SK-N-SH treated with all-trans-retinoic acid at 6 μM for 48 hours (cell line): Measurements from ENCODE around the gene TRIM8.
A peak's percentile ranks its signal among the peaks of the same experiment; 100 is the strongest.

Experiments
- ATAC-seq: fragments of 200-7000 bp; cut with Tn5 transposase; 3 replicates; pipeline ENCODE4 v1.9.1; 2020; ENCODE audit warnings: mild to moderate bottlenecking, moderate library complexity
- ARNTL ChIP-seq: fragments of 450-650 bp; formaldehyde crosslinking; IDR thresholded peaks from 2 replicates; pipeline ENCODE4 v1.5.0; 2020; ENCODE audit warnings: low read depth, mild to moderate bottlenecking, moderate library complexity, borderline replicate concordance
- BACH2 ChIP-seq: fragments of 250-450 bp; sonication (Bioruptor Pico); IDR thresholded peaks from 2 replicates; pipeline ENCODE4 v1.9.0; 2021; ENCODE audit warnings: mild to moderate bottlenecking, borderline replicate concordance
- CSDC2 ChIP-seq: fragments of 250-450 bp; sonication (Bioruptor Pico); IDR thresholded peaks from 2 replicates; pipeline ENCODE4 v1.5.0; 2020; ENCODE audit warnings: mild to moderate bottlenecking, moderate library complexity
- ESRRG ChIP-seq: fragments of 250-450 bp; sonication (Bioruptor Pico); IDR thresholded peaks from 2 replicates; pipeline ENCODE4 v1.6.1; 2021; ENCODE audit warnings: mild to moderate bottlenecking
- GLIS3 ChIP-seq: fragments of 250-450 bp; sonication (Bioruptor Pico); IDR thresholded peaks from 2 replicates; pipeline ENCODE4 v1.5.0; 2020; ENCODE audit warnings: mild to moderate bottlenecking, moderate library complexity
- ISL1 ChIP-seq: fragments of 250-450 bp; sonication (Bioruptor Pico); IDR thresholded peaks from 2 replicates; pipeline ENCODE4 v2.1.2; 2022; ENCODE audit warnings: mild to moderate bottlenecking, moderate library complexity
- OSR1 ChIP-seq: fragments of 250-450 bp; sonication (Bioruptor Pico); IDR thresholded peaks from 2 replicates; pipeline ENCODE4 v1.8.0; 2022; ENCODE audit warnings: moderate library complexity, mild to moderate bottlenecking, inconsistent platforms
- PPARA ChIP-seq: fragments of 250-450 bp; sonication (Bioruptor Pico); IDR thresholded peaks from 2 replicates; pipeline ENCODE4 v1.5.0; 2020; ENCODE audit warnings: mild to moderate bottlenecking, borderline replicate concordance
- RARB ChIP-seq: fragments of 250-450 bp; sonication (Bioruptor Pico); IDR thresholded peaks from 2 replicates; pipeline ENCODE4 v1.8.0; 2021; ENCODE audit warnings: mild to moderate bottlenecking, moderate library complexity
- SNAI2 ChIP-seq: fragments of 250-450 bp; sonication (Bioruptor Pico); IDR thresholded peaks from 2 replicates; pipeline ENCODE4 v1.5.0; 2020; ENCODE audit warnings: mild to moderate bottlenecking, moderate library complexity
- TCF4 ChIP-seq: fragments of 250-450 bp; sonication (Bioruptor Pico); IDR thresholded peaks from 2 replicates; pipeline ENCODE4 v1.8.0; 2021; ENCODE audit warnings: mild to moderate bottlenecking, moderate library complexity, borderline replicate concordance
- TOX ChIP-seq: fragments of 250-450 bp; sonication (Bioruptor Pico); IDR thresholded peaks from 2 replicates; pipeline ENCODE4 v1.8.0; 2021; ENCODE audit warnings: mild to moderate bottlenecking, moderate library complexity, borderline replicate concordance
- ZC3H10 ChIP-seq: fragments of 250-450 bp; sonication (Bioruptor Pico); IDR thresholded peaks from 2 replicates; pipeline ENCODE4 v1.5.1; 2021; ENCODE audit warnings: mild to moderate bottlenecking, moderate library complexity
- ZFP3 ChIP-seq: fragments of 250-450 bp; sonication (Bioruptor Pico); IDR thresholded peaks from 2 replicates; pipeline ENCODE4 v1.5.0; 2020; ENCODE audit warnings: mild to moderate bottlenecking, moderate library complexity
- ZFP30 ChIP-seq: fragments of 450-650 bp; formaldehyde crosslinking; IDR thresholded peaks from 2 replicates; pipeline ENCODE4 v1.5.0; 2022; ENCODE audit warnings: mild to moderate bottlenecking, moderate library complexity
- ZNF565 ChIP-seq: fragments of 450-650 bp; formaldehyde crosslinking; conservative IDR thresholded peaks from 2 replicates; pipeline ENCODE4 v1.5.0; 2020; ENCODE audit warnings: low read depth, mild to moderate bottlenecking, moderate library complexity
- ZNF70 ChIP-seq: fragments of 450-650 bp; formaldehyde crosslinking; IDR thresholded peaks from 2 replicates; pipeline ENCODE4 v1.5.0; 2020; ENCODE audit warnings: mild to moderate bottlenecking, moderate library complexity
- TF ChIP-seq, protein P1 (sequence below): fragments of 250-450 bp; sonication (Bioruptor Pico); IDR thresholded peaks from 2 replicates; pipeline ENCODE4 v1.5.1; 2020; ENCODE audit warnings: low read depth, mild to moderate bottlenecking, moderate library complexity
- TF ChIP-seq, protein P2 (sequence below): fragments of 250-450 bp; sonication (Bioruptor Pico); IDR thresholded peaks from 2 replicates; pipeline ENCODE4 v1.5.0; 2020; ENCODE audit warnings: mild to moderate bottlenecking, moderate library complexity
- TF ChIP-seq, protein P3 (sequence below): fragments of 250-450 bp; sonication (Bioruptor Pico); IDR thresholded peaks from 2 replicates; pipeline ENCODE4 v1.8.0; 2021; ENCODE audit warnings: low read depth, mild to moderate bottlenecking, moderate library complexity, borderline replicate concordance
- TF ChIP-seq, protein P4 (sequence below): fragments of 250-450 bp; sonication (Bioruptor Pico); IDR thresholded peaks from 2 replicates; pipeline ENCODE4 v1.8.0; 2020; ENCODE audit warnings: mild to moderate bottlenecking, moderate library complexity, borderline replicate concordance

The TRIM8 gene

DNA sequence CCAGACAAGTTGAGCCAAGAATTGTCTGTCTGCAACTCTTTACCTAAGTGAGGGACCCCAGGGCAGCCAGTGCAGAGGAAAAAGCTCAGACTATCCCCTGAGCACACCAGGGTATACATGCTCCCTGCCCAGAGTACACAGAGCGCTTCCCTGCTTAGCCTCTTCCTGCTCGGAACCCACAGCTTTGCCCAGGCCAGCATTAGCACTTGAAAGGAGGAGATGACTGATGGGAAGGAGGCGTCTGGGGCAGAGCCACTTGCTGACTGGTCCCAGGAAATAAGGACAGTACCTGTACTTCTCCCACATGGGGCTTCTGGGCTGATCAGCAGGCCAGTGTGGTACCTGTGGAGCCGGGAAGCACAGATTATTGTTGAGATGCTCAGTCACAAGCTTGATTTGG, 48.4 kb upstream of the TRIM8 start:
- TF ChIP-seq TOX (CRISPR knock-in tag) = no peak
- no peak for TF ChIP-seq BACH2 (CRISPR knock-in tag)
- TF ChIP-seq ZFP3 (CRISPR knock-in tag) = no peak
- no peak for TF ChIP-seq TCF4 (CRISPR knock-in tag)
- TF ChIP-seq GLIS3 (CRISPR knock-in tag) = no peak
- no peak for TF ChIP-seq OSR1 (CRISPR knock-in tag)
- no peak for TF ChIP-seq ZFP30 (CRISPR knock-in tag)
- no peak for TF ChIP-seq ISL1 (CRISPR knock-in tag)
- no peak for TF ChIP-seq PPARA (CRISPR knock-in tag)
- no peak for TF ChIP-seq ARNTL (CRISPR knock-in tag)
- TF ChIP-seq, protein P1, sequence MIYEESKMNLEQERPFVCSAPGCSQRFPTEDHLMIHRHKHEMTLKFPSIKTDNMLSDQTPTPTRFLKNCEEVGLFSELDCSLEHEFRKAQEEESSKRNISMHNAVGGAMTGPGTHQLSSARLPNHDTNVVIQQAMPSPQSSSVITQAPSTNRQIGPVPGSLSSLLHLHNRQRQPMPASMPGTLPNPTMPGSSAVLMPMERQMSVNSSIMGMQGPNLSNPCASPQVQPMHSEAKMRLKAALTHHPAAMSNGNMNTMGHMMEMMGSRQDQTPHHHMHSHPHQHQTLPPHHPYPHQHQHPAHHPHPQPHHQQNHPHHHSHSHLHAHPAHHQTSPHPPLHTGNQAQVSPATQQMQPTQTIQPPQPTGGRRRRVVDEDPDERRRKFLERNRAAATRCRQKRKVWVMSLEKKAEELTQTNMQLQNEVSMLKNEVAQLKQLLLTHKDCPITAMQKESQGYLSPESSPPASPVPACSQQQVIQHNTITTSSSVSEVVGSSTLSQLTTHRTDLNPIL (CRISPR knock-in tag) = no peak
- TF ChIP-seq, protein P2, sequence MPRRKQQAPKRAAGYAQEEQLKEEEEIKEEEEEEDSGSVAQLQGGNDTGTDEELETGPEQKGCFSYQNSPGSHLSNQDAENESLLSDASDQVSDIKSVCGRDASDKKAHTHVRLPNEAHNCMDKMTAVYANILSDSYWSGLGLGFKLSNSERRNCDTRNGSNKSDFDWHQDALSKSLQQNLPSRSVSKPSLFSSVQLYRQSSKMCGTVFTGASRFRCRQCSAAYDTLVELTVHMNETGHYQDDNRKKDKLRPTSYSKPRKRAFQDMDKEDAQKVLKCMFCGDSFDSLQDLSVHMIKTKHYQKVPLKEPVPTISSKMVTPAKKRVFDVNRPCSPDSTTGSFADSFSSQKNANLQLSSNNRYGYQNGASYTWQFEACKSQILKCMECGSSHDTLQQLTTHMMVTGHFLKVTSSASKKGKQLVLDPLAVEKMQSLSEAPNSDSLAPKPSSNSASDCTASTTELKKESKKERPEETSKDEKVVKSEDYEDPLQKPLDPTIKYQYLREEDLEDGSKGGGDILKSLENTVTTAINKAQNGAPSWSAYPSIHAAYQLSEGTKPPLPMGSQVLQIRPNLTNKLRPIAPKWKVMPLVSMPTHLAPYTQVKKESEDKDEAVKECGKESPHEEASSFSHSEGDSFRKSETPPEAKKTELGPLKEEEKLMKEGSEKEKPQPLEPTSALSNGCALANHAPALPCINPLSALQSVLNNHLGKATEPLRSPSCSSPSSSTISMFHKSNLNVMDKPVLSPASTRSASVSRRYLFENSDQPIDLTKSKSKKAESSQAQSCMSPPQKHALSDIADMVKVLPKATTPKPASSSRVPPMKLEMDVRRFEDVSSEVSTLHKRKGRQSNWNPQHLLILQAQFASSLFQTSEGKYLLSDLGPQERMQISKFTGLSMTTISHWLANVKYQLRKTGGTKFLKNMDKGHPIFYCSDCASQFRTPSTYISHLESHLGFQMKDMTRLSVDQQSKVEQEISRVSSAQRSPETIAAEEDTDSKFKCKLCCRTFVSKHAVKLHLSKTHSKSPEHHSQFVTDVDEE (CRISPR knock-in tag) = no peak
- TF ChIP-seq, protein P3, sequence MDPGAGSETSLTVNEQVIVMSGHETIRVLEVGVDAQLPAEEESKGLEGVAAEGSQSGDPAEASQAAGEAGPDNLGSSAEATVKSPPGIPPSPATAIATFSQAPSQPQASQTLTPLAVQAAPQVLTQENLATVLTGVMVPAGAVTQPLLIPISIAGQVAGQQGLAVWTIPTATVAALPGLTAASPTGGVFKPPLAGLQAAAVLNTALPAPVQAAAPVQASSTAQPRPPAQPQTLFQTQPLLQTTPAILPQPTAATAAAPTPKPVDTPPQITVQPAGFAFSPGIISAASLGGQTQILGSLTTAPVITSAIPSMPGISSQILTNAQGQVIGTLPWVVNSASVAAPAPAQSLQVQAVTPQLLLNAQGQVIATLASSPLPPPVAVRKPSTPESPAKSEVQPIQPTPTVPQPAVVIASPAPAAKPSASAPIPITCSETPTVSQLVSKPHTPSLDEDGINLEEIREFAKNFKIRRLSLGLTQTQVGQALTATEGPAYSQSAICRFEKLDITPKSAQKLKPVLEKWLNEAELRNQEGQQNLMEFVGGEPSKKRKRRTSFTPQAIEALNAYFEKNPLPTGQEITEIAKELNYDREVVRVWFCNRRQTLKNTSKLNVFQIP (CRISPR knock-in tag) = no peak
- TF ChIP-seq SNAI2 = no peak
- no peak for TF ChIP-seq ZNF70
- TF ChIP-seq, protein P4, sequence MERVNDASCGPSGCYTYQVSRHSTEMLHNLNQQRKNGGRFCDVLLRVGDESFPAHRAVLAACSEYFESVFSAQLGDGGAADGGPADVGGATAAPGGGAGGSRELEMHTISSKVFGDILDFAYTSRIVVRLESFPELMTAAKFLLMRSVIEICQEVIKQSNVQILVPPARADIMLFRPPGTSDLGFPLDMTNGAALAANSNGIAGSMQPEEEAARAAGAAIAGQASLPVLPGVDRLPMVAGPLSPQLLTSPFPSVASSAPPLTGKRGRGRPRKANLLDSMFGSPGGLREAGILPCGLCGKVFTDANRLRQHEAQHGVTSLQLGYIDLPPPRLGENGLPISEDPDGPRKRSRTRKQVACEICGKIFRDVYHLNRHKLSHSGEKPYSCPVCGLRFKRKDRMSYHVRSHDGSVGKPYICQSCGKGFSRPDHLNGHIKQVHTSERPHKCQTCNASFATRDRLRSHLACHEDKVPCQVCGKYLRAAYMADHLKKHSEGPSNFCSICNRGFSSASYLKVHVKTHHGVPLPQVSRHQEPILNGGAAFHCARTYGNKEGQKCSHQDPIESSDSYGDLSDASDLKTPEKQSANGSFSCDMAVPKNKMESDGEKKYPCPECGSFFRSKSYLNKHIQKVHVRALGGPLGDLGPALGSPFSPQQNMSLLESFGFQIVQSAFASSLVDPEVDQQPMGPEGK (CRISPR knock-in tag) = no peak
- no peak for TF ChIP-seq CSDC2 (CRISPR knock-in tag)
- no peak for TF ChIP-seq ZC3H10 (CRISPR knock-in tag)
- ATAC-seq = no peak; the same call in 1 of the 3 replicates

DNA sequence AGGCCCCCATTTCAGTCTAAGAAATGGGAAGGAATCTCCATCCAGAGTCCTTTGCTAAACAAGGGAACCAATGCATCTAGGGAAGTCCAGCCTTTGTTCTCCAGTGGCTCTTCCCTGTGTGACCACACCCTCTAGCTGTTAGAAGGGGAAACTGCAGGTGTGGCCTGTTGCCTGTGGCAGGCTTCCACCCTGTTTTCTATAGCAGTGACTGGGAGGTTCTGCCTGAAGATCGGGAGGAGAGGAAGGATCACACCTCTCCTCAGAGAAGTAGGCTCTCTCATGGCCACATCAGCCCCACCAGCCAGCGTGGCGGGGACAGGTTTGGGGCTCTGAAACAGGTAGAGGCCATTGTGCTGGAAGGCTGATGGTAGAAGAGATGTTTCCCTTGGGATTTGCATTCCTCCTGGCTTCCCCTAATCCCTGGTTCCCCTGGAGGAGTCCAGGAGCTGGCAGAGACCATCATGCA, 47.7 kb upstream of the TRIM8 start:
- TF ChIP-seq RARB (CRISPR knock-in tag) (no peak), SNAI2 (no peak), ISL1 (CRISPR knock-in tag) (no peak), ZFP30 (CRISPR knock-in tag) (no peak)
- ATAC-seq = peak; percentile 95

DNA sequence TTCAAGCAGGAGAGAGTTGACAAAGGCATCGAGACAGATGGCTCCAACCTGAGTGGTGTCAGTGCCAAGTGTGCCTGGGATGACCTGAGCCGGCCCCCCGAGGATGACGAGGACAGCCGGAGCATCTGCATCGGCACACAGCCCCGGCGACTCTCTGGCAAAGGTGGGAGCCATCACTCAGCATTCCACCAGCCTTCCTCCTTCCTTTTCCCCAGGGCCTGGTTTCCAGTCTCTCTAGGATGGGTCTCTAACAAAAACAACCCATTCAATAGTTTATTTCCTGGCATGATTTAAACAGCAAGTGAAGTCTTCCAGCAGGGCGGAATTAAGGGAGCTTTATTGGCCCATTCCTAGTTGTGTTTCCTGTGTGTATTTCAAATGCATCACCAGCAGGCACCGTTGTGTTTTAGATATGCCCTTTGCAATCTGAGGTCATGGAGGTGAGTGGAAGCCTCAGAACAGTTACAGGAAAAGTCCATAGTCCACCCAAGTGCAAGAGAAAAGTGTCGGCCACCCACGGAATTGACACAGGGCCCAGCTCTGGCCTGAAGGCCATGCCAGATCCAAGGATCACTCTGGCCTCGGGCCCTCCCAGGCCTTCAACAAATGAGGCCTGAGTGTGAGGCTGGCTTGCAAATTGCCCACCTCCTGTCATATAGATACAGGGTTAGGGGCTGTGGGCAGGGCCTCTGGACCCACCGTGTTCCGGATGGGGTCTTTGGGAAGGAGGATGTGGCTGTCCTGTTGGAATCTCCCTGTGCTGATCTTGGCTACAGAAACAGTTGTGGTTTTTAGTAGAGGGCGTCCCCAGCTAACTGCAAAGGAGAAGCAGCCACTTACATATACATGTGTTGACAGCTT, 46.9 kb upstream of the TRIM8 start:
- TF ChIP-seq, protein P1 (CRISPR knock-in tag) = no peak
- no peak for TF ChIP-seq ZFP30 (CRISPR knock-in tag)
- TF ChIP-seq ZNF565 (CRISPR knock-in tag) = no peak
- TF ChIP-seq PPARA (CRISPR knock-in tag) = no peak
- no peak for TF ChIP-seq SNAI2
- no peak for TF ChIP-seq ESRRG (CRISPR knock-in tag)
- TF ChIP-seq, all 23 proteins: peak for 0
- ATAC-seq = no peak
